Keratinocyte (primary cell): Measurements from ENCODE around the gene EDEM1.

Experiments
- EZH2 ChIP-seq: IDR thresholded peaks from one replicate; pipeline ENCODE4 v1.6.1; 2012; ENCODE audit warnings: inconsistent platforms, mild to moderate bottlenecking, low read length, moderate library complexity
- TF ChIP-seq, protein P1 (sequence below), 3 experiments: IDR thresholded peaks in 1 of 3; conservative IDR thresholded peaks in 1 of 3; optimal IDR thresholded peaks in 1 of 3; 2 replicates in 2 of 3; 3 replicates in 1 of 3; pipeline versions ENCODE3 to v1.5.1; 2011; ENCODE audit warnings: low read length in 3 of 3, mild to moderate bottlenecking in 3 of 3, moderate library complexity in 2 of 3, control low read depth in 1 of 3, inconsistent platforms in 1 of 3; ENCODE audit not compliant: insufficient read depth in 2 of 3; ENCODE audit errors: extremely low read depth in 1 of 3

DNA sequence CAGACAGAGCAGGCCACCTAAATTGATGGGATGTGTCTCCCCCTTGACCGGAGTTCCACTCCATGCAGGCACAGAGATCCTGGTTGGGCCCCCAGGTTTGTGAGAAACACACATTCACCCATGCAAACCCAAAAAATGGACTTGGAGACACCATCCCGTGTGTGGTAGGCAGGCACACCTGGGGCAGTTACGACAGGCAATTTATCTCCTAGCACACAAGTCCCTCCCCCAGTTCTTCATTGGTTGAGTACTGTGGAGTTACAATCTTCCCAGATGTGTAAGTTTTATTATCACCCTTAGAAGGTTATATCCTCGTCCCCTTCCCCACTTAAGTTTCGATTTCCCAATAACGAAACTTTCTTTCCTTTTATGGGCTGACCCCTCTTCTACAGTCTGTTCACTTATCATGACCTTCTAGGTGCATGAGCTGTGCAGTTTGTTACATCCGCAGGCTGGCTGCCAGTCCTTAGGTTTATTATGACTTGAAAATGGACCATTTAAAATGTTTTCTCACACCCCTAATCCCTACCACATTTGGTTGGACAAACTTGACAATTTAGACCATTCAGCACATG lies 38.1 kb upstream of the EDEM1 start:
- TF ChIP-seq, protein P1, sequence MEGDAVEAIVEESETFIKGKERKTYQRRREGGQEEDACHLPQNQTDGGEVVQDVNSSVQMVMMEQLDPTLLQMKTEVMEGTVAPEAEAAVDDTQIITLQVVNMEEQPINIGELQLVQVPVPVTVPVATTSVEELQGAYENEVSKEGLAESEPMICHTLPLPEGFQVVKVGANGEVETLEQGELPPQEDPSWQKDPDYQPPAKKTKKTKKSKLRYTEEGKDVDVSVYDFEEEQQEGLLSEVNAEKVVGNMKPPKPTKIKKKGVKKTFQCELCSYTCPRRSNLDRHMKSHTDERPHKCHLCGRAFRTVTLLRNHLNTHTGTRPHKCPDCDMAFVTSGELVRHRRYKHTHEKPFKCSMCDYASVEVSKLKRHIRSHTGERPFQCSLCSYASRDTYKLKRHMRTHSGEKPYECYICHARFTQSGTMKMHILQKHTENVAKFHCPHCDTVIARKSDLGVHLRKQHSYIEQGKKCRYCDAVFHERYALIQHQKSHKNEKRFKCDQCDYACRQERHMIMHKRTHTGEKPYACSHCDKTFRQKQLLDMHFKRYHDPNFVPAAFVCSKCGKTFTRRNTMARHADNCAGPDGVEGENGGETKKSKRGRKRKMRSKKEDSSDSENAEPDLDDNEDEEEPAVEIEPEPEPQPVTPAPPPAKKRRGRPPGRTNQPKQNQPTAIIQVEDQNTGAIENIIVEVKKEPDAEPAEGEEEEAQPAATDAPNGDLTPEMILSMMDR (optimal IDR thresholded peaks at IDR 0.05 in 1 of 3, IDR thresholded peaks at IDR 0.05 in 1 of 3, conservative IDR thresholded peaks at IDR 0.05 in 1 of 3; ENCODE audit: extremely low read depth in 1 of 3, insufficient read depth in 2 of 3, low read length in 3 of 3): no peak
- no peak for TF ChIP-seq EZH2
